Liver (tissue), 3 donors: ENCODE measurements around the gene LAMA1.

Experiments
- ATF3 ChIP-seq: IDR thresholded peaks from 2 replicates; pipeline ENCODE4 v1.6.1; 2016; ENCODE audit warnings: antibody characterized with exemption
- GABPA ChIP-seq, 2 donors: IDR thresholded peaks in 1 of 2; conservative IDR thresholded peaks in 1 of 2; 2 replicates each; pipeline ENCODE4 v1.6.1; 2016; ENCODE audit warnings: antibody characterized with exemption in 2 of 2, mild to moderate bottlenecking in 1 of 2, moderate library complexity in 1 of 2
- HNF4A ChIP-seq, 2 donors: conservative IDR thresholded peaks; 2 replicates each; pipeline ENCODE4 v1.6.1; 2016; ENCODE audit warnings: antibody characterized with exemption in 2 of 2, mild to moderate bottlenecking in 2 of 2
- MAX ChIP-seq: IDR thresholded peaks from 2 replicates; pipeline ENCODE4 v1.6.1; 2016; ENCODE audit warnings: antibody characterized with exemption
- NR2F2 ChIP-seq: IDR thresholded peaks from 2 replicates; pipeline ENCODE4 v1.6.1; 2016; ENCODE audit warnings: antibody characterized with exemption
- RAD21 ChIP-seq, 2 donors: IDR thresholded peaks; 2 replicates each; pipeline ENCODE4 v1.6.1; 2016; ENCODE audit warnings: antibody characterized with exemption in 2 of 2, mild to moderate bottlenecking in 2 of 2
- SP1 ChIP-seq: IDR thresholded peaks from 2 replicates; pipeline ENCODE4 v1.6.1; 2018; ENCODE audit warnings: antibody characterized with exemption, mild to moderate bottlenecking
- TAF1 ChIP-seq: conservative IDR thresholded peaks from 2 replicates; pipeline ENCODE4 v1.6.1; 2016; ENCODE audit warnings: antibody characterized with exemption, mild to moderate bottlenecking
- YY1 ChIP-seq: IDR thresholded peaks from 2 replicates; pipeline ENCODE4 v1.6.1; 2016; ENCODE audit warnings: antibody characterized with exemption, mild to moderate bottlenecking
- TF ChIP-seq, protein P1 (sequence below): fragments of 150-350 bp; IDR thresholded peaks from 2 replicates; pipeline ENCODE4 v1.5.1; 2017; ENCODE audit warnings: improper control_type of control experiment, low read depth, low read length; ENCODE audit not compliant: missing input control
- TF ChIP-seq, protein P2 (sequence below): IDR thresholded peaks from 2 replicates; pipeline ENCODE4 v1.6.1; 2016; ENCODE audit warnings: antibody characterized with exemption, mild to moderate bottlenecking
- donor health status: healthy.
- donor health status: healthy.

GRCh38 chr18:7111134-7111533 lies 6.5 kb downstream of the LAMA1 start:
- TF ChIP-seq, protein P1, sequence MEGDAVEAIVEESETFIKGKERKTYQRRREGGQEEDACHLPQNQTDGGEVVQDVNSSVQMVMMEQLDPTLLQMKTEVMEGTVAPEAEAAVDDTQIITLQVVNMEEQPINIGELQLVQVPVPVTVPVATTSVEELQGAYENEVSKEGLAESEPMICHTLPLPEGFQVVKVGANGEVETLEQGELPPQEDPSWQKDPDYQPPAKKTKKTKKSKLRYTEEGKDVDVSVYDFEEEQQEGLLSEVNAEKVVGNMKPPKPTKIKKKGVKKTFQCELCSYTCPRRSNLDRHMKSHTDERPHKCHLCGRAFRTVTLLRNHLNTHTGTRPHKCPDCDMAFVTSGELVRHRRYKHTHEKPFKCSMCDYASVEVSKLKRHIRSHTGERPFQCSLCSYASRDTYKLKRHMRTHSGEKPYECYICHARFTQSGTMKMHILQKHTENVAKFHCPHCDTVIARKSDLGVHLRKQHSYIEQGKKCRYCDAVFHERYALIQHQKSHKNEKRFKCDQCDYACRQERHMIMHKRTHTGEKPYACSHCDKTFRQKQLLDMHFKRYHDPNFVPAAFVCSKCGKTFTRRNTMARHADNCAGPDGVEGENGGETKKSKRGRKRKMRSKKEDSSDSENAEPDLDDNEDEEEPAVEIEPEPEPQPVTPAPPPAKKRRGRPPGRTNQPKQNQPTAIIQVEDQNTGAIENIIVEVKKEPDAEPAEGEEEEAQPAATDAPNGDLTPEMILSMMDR, result no peak
- no peak for TF ChIP-seq MAX
- TF ChIP-seq, protein P2, sequence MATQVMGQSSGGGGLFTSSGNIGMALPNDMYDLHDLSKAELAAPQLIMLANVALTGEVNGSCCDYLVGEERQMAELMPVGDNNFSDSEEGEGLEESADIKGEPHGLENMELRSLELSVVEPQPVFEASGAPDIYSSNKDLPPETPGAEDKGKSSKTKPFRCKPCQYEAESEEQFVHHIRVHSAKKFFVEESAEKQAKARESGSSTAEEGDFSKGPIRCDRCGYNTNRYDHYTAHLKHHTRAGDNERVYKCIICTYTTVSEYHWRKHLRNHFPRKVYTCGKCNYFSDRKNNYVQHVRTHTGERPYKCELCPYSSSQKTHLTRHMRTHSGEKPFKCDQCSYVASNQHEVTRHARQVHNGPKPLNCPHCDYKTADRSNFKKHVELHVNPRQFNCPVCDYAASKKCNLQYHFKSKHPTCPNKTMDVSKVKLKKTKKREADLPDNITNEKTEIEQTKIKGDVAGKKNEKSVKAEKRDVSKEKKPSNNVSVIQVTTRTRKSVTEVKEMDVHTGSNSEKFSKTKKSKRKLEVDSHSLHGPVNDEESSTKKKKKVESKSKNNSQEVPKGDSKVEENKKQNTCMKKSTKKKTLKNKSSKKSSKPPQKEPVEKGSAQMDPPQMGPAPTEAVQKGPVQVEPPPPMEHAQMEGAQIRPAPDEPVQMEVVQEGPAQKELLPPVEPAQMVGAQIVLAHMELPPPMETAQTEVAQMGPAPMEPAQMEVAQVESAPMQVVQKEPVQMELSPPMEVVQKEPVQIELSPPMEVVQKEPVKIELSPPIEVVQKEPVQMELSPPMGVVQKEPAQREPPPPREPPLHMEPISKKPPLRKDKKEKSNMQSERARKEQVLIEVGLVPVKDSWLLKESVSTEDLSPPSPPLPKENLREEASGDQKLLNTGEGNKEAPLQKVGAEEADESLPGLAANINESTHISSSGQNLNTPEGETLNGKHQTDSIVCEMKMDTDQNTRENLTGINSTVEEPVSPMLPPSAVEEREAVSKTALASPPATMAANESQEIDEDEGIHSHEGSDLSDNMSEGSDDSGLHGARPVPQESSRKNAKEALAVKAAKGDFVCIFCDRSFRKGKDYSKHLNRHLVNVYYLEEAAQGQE, result no peak
- TF ChIP-seq ATF3, result no peak
- no peak for TF ChIP-seq TAF1
- no peak for TF ChIP-seq YY1
- TF ChIP-seq HNF4A (conservative IDR thresholded peaks at IDR 0.05), result no peak
- no peak for TF ChIP-seq GABPA (IDR thresholded peaks at IDR 0.05 in 1 of 2, conservative IDR thresholded peaks at IDR 0.05 in 1 of 2)
- no peak for TF ChIP-seq NR2F2
- no peak for TF ChIP-seq RAD21 (IDR thresholded peaks at IDR 0.05)
- no peak for TF ChIP-seq SP1
